ENCODE measurements around the gene MVB12B. TPM values are rescaled to one million over a fixed set of nuclear protein-coding genes. Genes with fewer than 3 reads are reported as not detected.

Gene MVB12B
- total and polyA plus RNA-seq, 2 donors from 2014 or later = 4.5 to 12.3 TPM

DNA sequence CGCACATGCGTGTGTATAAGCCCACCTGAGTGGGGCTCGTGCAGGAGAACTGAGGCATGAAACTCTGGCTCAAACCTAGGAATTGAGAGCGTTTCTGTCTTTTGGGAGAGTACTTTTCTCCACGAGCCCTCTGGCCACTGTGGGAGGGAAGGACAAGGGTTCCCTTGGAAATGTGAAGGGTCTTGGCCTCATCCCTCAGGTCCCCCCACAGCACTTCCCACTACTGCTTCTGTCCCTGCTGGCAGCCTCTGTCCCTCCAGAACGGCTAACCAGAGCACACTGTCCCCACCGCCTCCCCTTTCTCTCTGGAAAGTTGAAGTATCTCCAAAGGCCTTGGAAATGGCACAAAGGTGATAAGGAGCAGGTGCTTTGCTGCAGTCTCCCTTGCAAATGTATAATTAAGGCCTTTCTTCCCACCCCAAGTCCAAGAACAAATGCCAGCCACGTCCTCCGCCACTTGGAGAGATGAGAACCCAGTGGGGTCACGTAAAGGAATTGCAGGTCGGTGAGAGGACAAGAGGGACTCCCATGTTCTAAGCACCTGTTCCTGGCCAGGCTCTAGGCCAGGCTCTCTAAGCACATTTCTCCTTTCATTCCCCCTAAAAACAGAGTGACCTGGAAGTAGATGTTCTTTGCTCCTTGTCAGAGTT is 179.2 kb downstream of the MVB12B start:
- FAIRE-seq (no peak), DNase-seq (peak in 1 of 5 donors; percentile 29)
- Histone ChIP-seq H3K4me1 (ENCODE audit: control insufficient read depth in 2 of 3, insufficient read depth in 2 of 3, low read depth in 1 of 3, low read length in 3 of 3) (no peaks in the 10 kb centered on the region), H3K27me3 (ENCODE audit: control insufficient read depth, insufficient read depth, low read length) (no peaks in the 10 kb centered on the region), H3K9ac (ENCODE audit: low read length in 3 of 3) (no peak overlapping the region), H3K4me3 (ENCODE audit: low read length in 3 of 3) (no peak overlapping the region), H3K36me3 (ENCODE audit: control insufficient read depth in 2 of 3, insufficient read depth in 3 of 3, low read length in 3 of 3) (no peaks in the 10 kb centered on the region), H3K9me3 (ENCODE audit: control insufficient read depth in 2 of 3, insufficient read depth in 1 of 3, low read length in 3 of 3) (no peaks in the 10 kb centered on the region), H3K27ac (ENCODE audit: low read depth in 2 of 2, low read length in 2 of 2) (no peak overlapping the region)
- TF ChIP-seq, protein P1, sequence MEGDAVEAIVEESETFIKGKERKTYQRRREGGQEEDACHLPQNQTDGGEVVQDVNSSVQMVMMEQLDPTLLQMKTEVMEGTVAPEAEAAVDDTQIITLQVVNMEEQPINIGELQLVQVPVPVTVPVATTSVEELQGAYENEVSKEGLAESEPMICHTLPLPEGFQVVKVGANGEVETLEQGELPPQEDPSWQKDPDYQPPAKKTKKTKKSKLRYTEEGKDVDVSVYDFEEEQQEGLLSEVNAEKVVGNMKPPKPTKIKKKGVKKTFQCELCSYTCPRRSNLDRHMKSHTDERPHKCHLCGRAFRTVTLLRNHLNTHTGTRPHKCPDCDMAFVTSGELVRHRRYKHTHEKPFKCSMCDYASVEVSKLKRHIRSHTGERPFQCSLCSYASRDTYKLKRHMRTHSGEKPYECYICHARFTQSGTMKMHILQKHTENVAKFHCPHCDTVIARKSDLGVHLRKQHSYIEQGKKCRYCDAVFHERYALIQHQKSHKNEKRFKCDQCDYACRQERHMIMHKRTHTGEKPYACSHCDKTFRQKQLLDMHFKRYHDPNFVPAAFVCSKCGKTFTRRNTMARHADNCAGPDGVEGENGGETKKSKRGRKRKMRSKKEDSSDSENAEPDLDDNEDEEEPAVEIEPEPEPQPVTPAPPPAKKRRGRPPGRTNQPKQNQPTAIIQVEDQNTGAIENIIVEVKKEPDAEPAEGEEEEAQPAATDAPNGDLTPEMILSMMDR (IDR thresholded peaks at IDR 0.05; ENCODE audit: borderline replicate concordance, extremely low read depth, insufficient read depth) = no peak
- intact Hi-C loops (cut with DNase I) = loop anchor here (10.0 kb wide), 1 partner anchor 279 kb away; no protein-coding TSS in a partner anchor

DNA sequence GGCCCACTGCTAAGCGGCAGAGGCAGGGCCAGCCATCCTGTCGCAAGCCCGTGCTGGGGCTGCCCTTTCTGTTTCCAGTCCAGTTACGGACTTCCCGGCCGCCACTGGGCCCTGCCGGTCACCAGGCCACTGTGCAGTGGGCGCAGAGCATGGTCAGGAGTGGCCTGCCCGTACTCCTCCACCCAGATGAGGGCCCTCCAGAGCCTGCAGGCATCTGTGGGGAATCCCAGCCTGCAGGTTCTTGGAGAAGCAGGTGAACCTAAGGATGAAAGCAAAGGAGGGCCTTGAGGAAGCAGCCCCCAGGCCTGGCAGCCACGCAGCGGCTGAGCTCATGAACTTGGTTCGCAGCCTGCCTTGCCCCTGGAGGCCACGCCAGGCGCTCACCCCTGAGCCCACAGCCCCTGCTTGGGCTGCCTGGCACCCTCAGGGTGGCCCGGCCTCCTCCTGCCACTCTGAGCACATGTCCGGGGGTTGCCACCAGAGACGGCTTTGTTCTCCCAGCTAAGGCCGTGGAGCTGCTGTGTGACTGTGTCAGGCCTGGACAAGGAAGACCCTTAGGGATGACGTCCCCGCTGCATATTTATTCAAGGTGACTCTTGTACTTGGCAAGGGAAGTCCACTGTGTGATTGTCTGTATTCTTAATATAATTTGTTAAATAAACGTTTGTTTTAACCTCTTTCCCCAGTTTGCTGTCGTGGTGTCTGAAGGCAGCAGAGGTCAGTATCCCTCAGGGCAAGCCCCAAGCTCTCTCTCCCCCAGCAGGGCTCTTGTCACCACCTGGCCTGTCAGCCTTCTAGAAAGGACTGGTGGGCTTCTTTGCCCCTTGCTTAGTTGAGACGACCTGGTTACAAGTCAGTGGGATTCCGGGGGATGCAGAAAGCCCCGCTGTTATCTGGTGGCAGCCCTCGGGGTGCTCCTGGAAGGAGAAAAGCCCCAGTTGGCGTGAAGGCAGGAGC is 180.0 kb downstream of the MVB12B start:
- no peak for FAIRE-seq
- Histone ChIP-seq H3K9ac (ENCODE audit: low read length in 3 of 3) (no peak overlapping the region), H3K36me3 (ENCODE audit: control insufficient read depth in 2 of 3, insufficient read depth in 3 of 3, low read length in 3 of 3) (no peaks in the 10 kb centered on the region), H3K27ac (ENCODE audit: low read depth in 2 of 2, low read length in 2 of 2) (no peak overlapping the region), H3K27me3 (ENCODE audit: control insufficient read depth, insufficient read depth, low read length) (no peaks in the 10 kb centered on the region), H3K4me3 (ENCODE audit: low read length in 3 of 3) (no peak overlapping the region), H3K4me1 (ENCODE audit: control insufficient read depth in 2 of 3, insufficient read depth in 2 of 3, low read depth in 1 of 3, low read length in 3 of 3) (no peaks in the 10 kb centered on the region), H3K9me3 (ENCODE audit: control insufficient read depth in 2 of 3, insufficient read depth in 1 of 3, low read length in 3 of 3) (no peaks in the 10 kb centered on the region)
- intact Hi-C loops (cut with DNase I) = loop anchor here (10.0 kb wide), 1 partner anchor 278 kb away; no protein-coding TSS in a partner anchor
- TF ChIP-seq, protein P1 (IDR thresholded peaks at IDR 0.05; ENCODE audit: borderline replicate concordance, extremely low read depth, insufficient read depth) = no peak
- DNase-seq = peak in 1 of 5 donors; percentile 52

DNA sequence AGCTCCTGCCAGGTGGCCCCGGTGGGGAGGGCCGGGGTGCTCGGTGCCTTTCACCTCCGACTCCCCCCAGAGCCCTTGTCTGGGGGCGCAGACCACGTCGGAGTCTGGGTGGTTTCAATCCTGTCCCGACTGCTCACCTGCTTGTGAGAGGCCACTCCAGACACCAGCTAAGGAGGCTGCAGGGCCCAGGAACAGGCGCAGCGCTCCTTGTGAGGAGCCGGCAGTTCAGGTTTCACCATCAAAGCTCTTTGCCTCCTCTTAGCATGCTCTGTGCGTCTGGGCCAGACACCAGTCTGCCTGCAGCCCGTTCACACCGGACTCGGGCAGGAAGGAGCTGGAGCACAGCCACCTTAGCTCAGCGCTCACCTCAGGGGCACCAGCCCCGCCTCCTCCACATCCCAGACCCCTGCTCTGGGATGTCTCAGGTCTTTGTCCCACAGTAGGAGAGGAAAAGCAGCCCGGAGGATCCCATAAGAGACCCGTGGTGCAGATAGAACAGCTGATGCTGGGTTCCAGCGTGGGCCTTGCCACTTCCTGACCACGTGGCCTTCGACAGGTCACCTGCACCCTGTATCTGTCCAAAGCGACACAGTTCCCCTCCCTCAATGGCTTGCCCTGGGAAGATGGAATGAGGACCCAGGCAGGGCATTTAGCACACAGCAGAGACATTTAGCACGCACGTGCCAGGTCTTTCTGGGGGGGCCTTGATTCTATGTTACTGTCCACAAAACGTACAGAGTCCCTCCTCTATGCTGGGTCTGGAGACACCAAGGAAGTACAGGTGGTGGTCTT is 180.9 kb downstream of the MVB12B start:
- H3K9ac ChIP-seq (ENCODE audit: low read length in 3 of 3) = no peak overlapping the region
- TF ChIP-seq, protein P1 (IDR thresholded peaks at IDR 0.05; ENCODE audit: borderline replicate concordance, extremely low read depth, insufficient read depth) = no peak
- H3K36me3 ChIP-seq (ENCODE audit: control insufficient read depth in 2 of 3, insufficient read depth in 3 of 3, low read length in 3 of 3) = no peaks in the 10 kb centered on the region
- no peaks in the 10 kb centered on the region for H3K27me3 ChIP-seq (ENCODE audit: control insufficient read depth, insufficient read depth, low read length)
- H3K4me1 ChIP-seq (ENCODE audit: control insufficient read depth in 2 of 3, insufficient read depth in 2 of 3, low read depth in 1 of 3, low read length in 3 of 3) = no peaks in the 10 kb centered on the region
- no peak overlapping the region for H3K27ac ChIP-seq (ENCODE audit: low read depth in 2 of 2, low read length in 2 of 2)
- H3K9me3 ChIP-seq (ENCODE audit: control insufficient read depth in 2 of 3, insufficient read depth in 1 of 3, low read length in 3 of 3) = no peaks in the 10 kb centered on the region
- FAIRE-seq = no peak
- intact Hi-C loops (cut with DNase I) = loop anchor here (10.0 kb wide), 1 partner anchor 277 kb away; no protein-coding TSS in a partner anchor
- DNase-seq = peak; percentile 49 to 76 (median 66)
- H3K4me3 ChIP-seq (ENCODE audit: low read length in 3 of 3) = no peak overlapping the region

Measured in kidney (tissue), 14 donors.